GM12875 (cell line): Measurements from ENCODE around the gene HOXA13.

Source experiments
- H3K4me3 ChIP-seq: one replicate; pipeline ENCODE4 v1.5.1; 2011; ENCODE audit warnings: low read depth, low read length, control low read depth
- CTCF ChIP-seq: IDR thresholded peaks from 2 replicates; pipeline ENCODE4 v1.5.1; 2011; ENCODE audit warnings: low read depth, mild to moderate bottlenecking, control low read depth, inconsistent platforms, low read length, moderate library complexity, borderline replicate concordance; ENCODE audit not compliant: insufficient read depth

Gene HOXA13

GRCh38 chr7:27188386-27189294 is 11.3 kb downstream of the HOXA13 start:
- TF ChIP-seq CTCF, result no peak
- no peak overlapping the region for H3K4me3 ChIP-seq

GRCh38 chr7:27187475-27188385 is 12.2 kb downstream of the HOXA13 start:
- TF ChIP-seq CTCF, result no peak
- no peak overlapping the region for H3K4me3 ChIP-seq

GRCh38 chr7:27186668-27187474 is 13.0 kb downstream of the HOXA13 start:
- H3K4me3 ChIP-seq, result no peak overlapping the region
- no peak for TF ChIP-seq CTCF

- H3K4me3 ChIP-seq, result no peak overlapping the region
- no peak for TF ChIP-seq CTCF
Observed at GRCh38 chr7:27185854-27186667, 13.8 kb downstream of the HOXA13 start.

GRCh38 chr7:27185013-27185853 is 14.7 kb downstream of the HOXA13 start, which contains the start of gene HOXA11:
Gene HOXA11, minus strand, starts transcription at chr7:27185232. Its CDS starts 88 bp downstream, at chr7:27185144.
- H3K4me3 ChIP-seq, result no peak within 1 kb of the TSS
- TF ChIP-seq CTCF, result no peak
